ENCODE data around the gene CHSY1.

DNA sequence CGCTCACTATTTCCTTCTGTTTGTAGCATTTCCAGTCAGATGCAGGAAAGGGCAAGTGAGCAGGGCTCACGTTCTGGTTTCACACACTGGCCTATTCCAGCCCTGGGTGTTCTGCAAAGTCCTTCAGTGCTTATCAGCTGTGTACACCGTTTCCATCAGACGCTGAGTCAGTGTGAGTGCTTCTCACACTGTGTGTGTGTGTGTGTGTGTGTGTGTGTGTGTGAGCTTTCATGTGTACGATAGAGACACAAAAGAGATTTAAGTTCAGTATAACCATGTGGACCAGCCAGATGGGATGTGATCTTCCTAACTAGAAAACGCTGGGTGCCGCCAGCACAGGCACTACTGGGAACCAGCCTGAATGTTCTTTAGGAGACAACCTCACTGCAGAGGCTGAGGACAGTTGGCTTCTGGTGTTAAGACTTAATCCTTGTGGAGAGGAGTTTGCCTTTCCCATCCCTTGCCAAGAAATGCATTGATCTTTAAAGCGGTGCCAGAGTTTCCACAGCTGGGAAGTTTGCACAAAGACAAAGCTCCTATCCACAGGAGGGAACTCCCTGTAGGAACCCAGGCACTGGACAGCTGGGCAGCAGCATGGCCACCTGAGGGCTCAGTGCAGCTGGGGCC, 3.9 kb upstream of the CHSY1 start:
- no peak for TF ChIP-seq POLR2A (IDR thresholded peaks at IDR 0.05)
- TF ChIP-seq, protein P1, sequence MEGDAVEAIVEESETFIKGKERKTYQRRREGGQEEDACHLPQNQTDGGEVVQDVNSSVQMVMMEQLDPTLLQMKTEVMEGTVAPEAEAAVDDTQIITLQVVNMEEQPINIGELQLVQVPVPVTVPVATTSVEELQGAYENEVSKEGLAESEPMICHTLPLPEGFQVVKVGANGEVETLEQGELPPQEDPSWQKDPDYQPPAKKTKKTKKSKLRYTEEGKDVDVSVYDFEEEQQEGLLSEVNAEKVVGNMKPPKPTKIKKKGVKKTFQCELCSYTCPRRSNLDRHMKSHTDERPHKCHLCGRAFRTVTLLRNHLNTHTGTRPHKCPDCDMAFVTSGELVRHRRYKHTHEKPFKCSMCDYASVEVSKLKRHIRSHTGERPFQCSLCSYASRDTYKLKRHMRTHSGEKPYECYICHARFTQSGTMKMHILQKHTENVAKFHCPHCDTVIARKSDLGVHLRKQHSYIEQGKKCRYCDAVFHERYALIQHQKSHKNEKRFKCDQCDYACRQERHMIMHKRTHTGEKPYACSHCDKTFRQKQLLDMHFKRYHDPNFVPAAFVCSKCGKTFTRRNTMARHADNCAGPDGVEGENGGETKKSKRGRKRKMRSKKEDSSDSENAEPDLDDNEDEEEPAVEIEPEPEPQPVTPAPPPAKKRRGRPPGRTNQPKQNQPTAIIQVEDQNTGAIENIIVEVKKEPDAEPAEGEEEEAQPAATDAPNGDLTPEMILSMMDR (IDR thresholded peaks at IDR 0.05): no peak

Data from right lobe of liver (tissue), 4 donors.